ENCODE results near the gene SOHLH1.

GRCh38 chr9:135699440-135699839, at the start of gene SOHLH1:
- TF ChIP-seq CTCF (IDR thresholded peaks at IDR 0.05; ENCODE audit: low read depth, low read length), result no peak
- no peak for TF ChIP-seq EZH2phosphoT487 (IDR thresholded peaks at IDR 0.05; ENCODE audit: low read depth)
